Measurements from ENCODE around the gene PPP4R2.
A peak's percentile ranks its signal among the peaks of the same experiment; 100 is the strongest.

PPP4R2 gene

DNA sequence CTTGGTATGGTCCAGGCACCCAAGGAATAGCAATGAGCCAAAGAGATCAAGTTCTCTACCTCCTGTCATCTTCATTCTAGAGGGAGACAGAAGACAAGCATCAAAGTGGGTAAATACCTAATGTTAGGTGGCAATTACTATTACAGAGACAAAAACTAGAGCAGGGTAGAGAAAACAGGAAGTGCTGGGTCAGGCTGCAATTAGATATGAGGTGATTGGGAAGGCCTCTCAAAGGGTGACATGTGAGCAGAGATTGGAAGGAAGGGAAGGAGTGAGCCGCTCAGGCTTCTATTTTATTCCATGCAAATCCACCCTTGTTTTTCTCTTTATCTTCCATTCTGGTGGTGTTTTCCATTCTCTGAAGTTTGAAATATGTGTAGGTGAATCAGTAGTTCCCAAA is 102.3 kb downstream of the PPP4R2 start:
- Histone ChIP-seq H3K27ac (ENCODE audit: insufficient read depth in 1 of 2, low read depth in 1 of 2, low read length in 2 of 2, poor library complexity in 1 of 2, severe bottlenecking in 2 of 2) (no peak overlapping the region), H3K9me3 (ENCODE audit: control extremely low read depth in 1 of 5, control insufficient read depth in 4 of 5, insufficient read depth in 2 of 5, low read depth in 1 of 5, low read length in 4 of 5) (no peaks in the 10 kb centered on the region), H3K4me3 (ENCODE audit: control insufficient read depth in 1 of 7, extremely low read depth in 1 of 7, insufficient read depth in 4 of 7, low read depth in 2 of 7, low read length in 6 of 7) (no peak overlapping the region), H3K4me1 (ENCODE audit: control extremely low read depth in 1 of 4, control insufficient read depth in 4 of 4, insufficient read depth in 4 of 4, low read length in 3 of 4) (peaks cover 0 to 18% (median 14%) of the 10 kb centered on the region in 4 experiments), H3K27me3 (replicated peaks in 2 of 5; ENCODE audit: control insufficient read depth in 4 of 5, insufficient read depth in 5 of 5, low read length in 4 of 5) (no peaks in the 10 kb centered on the region), H3K36me3 (ENCODE audit: control insufficient read depth in 4 of 4, insufficient read depth in 4 of 4, low read length in 3 of 4) (no peaks in the 10 kb centered on the region)
- DNase-seq, result peak in 2 of 3 donors; percentile 49 to 60
- no CpG with 5 or more reads among the region's 1 CpG for WGBS (ENCODE audit: insufficient coverage)
- POLR2A ChIA-PET, result no interaction called here
- CTCF ChIA-PET, result interaction anchor here (1.6 kb wide), 2 partner anchors 12 to 335 kb away, joined by 3 to 4 read pairs; no protein-coding TSS in a partner anchor

DNA sequence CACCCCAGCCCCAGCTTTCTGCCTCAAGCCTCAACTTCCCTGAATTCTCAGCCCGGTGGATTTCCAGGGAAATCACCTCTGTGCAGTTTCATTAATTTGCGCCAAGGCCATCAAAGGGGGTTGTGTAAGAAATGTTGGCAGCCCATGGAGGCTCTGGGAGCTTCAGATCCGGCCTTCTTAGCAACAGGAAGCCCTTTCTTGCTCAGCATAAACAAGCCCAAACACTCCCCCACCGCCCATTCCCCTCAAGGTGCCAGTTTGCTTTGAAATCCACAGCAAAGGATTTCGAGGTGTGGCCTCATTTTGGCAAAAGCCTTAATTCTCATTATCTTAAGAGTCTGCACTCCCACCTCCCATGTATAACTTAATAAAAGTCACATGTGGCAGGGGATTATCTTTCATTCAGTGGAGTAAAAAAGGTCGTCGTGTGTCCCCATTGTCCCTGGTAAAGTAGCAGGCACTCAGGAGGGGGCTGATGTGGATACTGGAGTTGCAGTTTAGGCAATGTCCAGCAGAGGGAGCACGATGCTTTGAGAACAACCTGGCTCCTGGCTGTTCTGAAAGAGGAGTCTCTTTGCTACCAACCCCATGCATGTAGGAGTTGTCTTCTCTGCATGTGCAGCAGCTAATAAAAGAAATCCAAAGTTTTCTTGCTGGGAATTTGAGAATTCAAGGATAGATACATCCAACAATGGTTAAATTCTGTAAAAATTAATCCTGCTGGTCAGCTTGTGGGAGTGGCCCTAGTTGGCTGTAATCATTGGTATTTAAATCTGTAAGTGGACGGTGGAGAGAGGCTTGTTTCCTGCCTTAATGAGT is 104.3 kb downstream of the PPP4R2 start:
- H3K36me3 ChIP-seq (ENCODE audit: control insufficient read depth in 4 of 4, insufficient read depth in 4 of 4, low read length in 3 of 4), result no peaks in the 10 kb centered on the region
- H3K9me3 ChIP-seq (ENCODE audit: control extremely low read depth in 1 of 5, control insufficient read depth in 4 of 5, insufficient read depth in 2 of 5, low read depth in 1 of 5, low read length in 4 of 5), result no peaks in the 10 kb centered on the region
- ChIA-PET CTCF (interaction anchor here (0.7 to 2.6 kb wide), 14 partner anchors 8 to 407 kb away, joined by 3 to 9 read pairs (median 4); partner anchors contain the start of gene GXYLT2), POLR2A (no interaction called here)
- H3K27me3 ChIP-seq (replicated peaks in 2 of 5; ENCODE audit: control insufficient read depth in 4 of 5, insufficient read depth in 5 of 5, low read length in 4 of 5), result no peaks in the 10 kb centered on the region
- H3K27ac ChIP-seq (ENCODE audit: insufficient read depth in 1 of 2, low read depth in 1 of 2, low read length in 2 of 2, poor library complexity in 1 of 2, severe bottlenecking in 2 of 2), result no peak overlapping the region
- WGBS (ENCODE audit: insufficient coverage), result 37% methylated on average over 5 of the region's 9 CpGs
- H3K4me3 ChIP-seq (ENCODE audit: control insufficient read depth in 1 of 7, extremely low read depth in 1 of 7, insufficient read depth in 4 of 7, low read depth in 2 of 7, low read length in 6 of 7), result no peak overlapping the region
- H3K4me1 ChIP-seq (ENCODE audit: control extremely low read depth in 1 of 4, control insufficient read depth in 4 of 4, insufficient read depth in 4 of 4, low read length in 3 of 4), result peaks cover 0 to 4% (median 1%) of the 10 kb centered on the region in 4 experiments
- DNase-seq, result peak; percentile 66 to 87 (median 80)

DNA sequence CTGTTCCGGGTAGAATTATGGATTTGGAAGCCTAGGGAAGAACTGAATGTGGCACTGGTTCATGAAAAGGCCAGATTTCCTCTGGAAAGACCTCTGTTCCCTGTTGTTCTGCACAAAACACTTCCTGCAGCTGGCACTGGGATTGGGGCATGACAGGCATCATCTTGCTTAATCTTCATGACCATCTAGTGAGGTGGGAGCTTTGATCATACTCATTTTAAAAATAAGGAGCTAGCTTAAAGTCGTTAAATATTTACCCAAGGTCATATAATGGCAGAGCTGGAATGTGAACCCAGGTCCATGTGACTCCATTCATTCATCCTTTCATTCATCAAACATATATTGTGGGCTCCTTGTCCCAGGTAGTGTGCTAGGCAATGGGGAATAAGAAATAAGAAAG is 105.3 kb downstream of the PPP4R2 start:
- peaks cover 0 to 4% (median 1%) of the 10 kb centered on the region in 4 experiments for H3K4me1 ChIP-seq (ENCODE audit: control extremely low read depth in 1 of 4, control insufficient read depth in 4 of 4, insufficient read depth in 4 of 4, low read length in 3 of 4)
- no peaks in the 10 kb centered on the region for H3K36me3 ChIP-seq (ENCODE audit: control insufficient read depth in 4 of 4, insufficient read depth in 4 of 4, low read length in 3 of 4)
- 87% methylated on average over 2 of the region's 2 CpGs for WGBS (ENCODE audit: insufficient coverage)
- H3K4me3 ChIP-seq (ENCODE audit: control insufficient read depth in 1 of 7, extremely low read depth in 1 of 7, insufficient read depth in 4 of 7, low read depth in 2 of 7, low read length in 6 of 7), result no peak overlapping the region
- CTCF ChIA-PET, result interaction anchor here (0.7 to 2.6 kb wide), 13 partner anchors 9 to 406 kb away, joined by 3 to 9 read pairs (median 4); partner anchors contain the start of gene GXYLT2
- POLR2A ChIA-PET, result no interaction called here
- H3K27ac ChIP-seq (ENCODE audit: insufficient read depth in 1 of 2, low read depth in 1 of 2, low read length in 2 of 2, poor library complexity in 1 of 2, severe bottlenecking in 2 of 2), result no peak overlapping the region
- no peaks in the 10 kb centered on the region for H3K9me3 ChIP-seq (ENCODE audit: control extremely low read depth in 1 of 5, control insufficient read depth in 4 of 5, insufficient read depth in 2 of 5, low read depth in 1 of 5, low read length in 4 of 5)
- H3K27me3 ChIP-seq (replicated peaks in 2 of 5; ENCODE audit: control insufficient read depth in 4 of 5, insufficient read depth in 5 of 5, low read length in 4 of 5), result no peaks in the 10 kb centered on the region
- DNase-seq, result no peak

DNA sequence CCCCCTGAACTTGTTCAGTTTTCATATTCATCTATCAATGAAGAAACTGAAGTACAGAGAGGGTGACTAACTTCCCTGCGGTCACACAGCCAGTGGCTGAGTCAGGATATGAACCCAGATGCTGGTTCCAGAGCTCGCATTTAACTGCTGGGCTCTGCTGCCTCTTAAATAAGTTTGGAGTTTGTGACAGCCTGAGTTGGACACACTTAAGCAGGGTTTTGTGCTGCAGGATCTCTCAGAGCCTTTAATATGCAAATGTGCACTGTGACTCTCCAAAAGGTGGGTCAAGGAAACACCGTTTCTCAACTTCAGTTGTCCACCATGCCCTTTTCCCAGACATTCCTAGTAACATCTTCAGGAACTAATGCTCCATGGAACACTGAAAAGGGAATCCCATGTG is 110.6 kb downstream of the PPP4R2 start:
- H3K27me3 ChIP-seq (replicated peaks in 2 of 5; ENCODE audit: control insufficient read depth in 4 of 5, insufficient read depth in 5 of 5, low read length in 4 of 5), result peaks cover 0 to 3% (median 0%) of the 10 kb centered on the region in 5 experiments
- ChIA-PET CTCF (interaction anchor here (0.8 to 1.4 kb wide), 3 partner anchors 324 to 395 kb away, joined by 3 to 4 read pairs (median 3); no protein-coding TSS in a partner anchor), POLR2A (no interaction called here)
- no peak overlapping the region for H3K4me3 ChIP-seq (ENCODE audit: control insufficient read depth in 1 of 7, extremely low read depth in 1 of 7, insufficient read depth in 4 of 7, low read depth in 2 of 7, low read length in 6 of 7)
- H3K9me3 ChIP-seq (ENCODE audit: control extremely low read depth in 1 of 5, control insufficient read depth in 4 of 5, insufficient read depth in 2 of 5, low read depth in 1 of 5, low read length in 4 of 5), result no peaks in the 10 kb centered on the region
- DNase-seq, result no peak
- H3K27ac ChIP-seq (ENCODE audit: insufficient read depth in 1 of 2, low read depth in 1 of 2, low read length in 2 of 2, poor library complexity in 1 of 2, severe bottlenecking in 2 of 2), result no peak overlapping the region
- WGBS (ENCODE audit: insufficient coverage), result 100% methylated on average over 2 of the region's 3 CpGs
- H3K36me3 ChIP-seq (ENCODE audit: control insufficient read depth in 4 of 4, insufficient read depth in 4 of 4, low read length in 3 of 4), result no peaks in the 10 kb centered on the region
- H3K4me1 ChIP-seq (ENCODE audit: control extremely low read depth in 1 of 4, control insufficient read depth in 4 of 4, insufficient read depth in 4 of 4, low read length in 3 of 4), result no peaks in the 10 kb centered on the region

DNA sequence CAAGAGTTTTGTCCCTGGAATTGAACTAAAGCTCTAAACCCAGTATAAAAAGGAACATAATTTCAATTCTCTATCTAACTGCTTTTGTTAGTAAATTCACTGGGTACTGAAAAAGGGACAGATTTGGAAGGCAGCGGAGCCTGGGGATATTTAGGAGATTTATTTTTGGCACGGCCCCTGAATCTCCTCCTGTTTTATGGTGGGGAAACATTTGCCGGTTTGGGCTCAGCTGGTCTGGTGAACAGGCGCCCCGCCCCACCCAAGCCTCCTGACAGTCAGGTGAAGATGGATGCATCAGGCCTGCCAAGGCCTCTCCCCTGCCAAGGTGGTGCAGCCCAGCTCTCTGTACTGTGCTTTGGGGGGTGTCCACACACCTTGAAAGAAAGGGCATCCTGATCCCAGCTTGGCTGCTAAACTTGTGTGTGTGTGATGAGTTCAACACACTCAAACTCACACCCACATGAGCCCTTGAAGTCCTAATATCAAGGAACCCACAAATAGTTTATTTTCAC is 111.1 kb downstream of the PPP4R2 start:
- Histone ChIP-seq H3K27ac (ENCODE audit: insufficient read depth in 1 of 2, low read depth in 1 of 2, low read length in 2 of 2, poor library complexity in 1 of 2, severe bottlenecking in 2 of 2) (no peak overlapping the region), H3K36me3 (ENCODE audit: control insufficient read depth in 4 of 4, insufficient read depth in 4 of 4, low read length in 3 of 4) (no peaks in the 10 kb centered on the region), H3K4me1 (ENCODE audit: control extremely low read depth in 1 of 4, control insufficient read depth in 4 of 4, insufficient read depth in 4 of 4, low read length in 3 of 4) (no peaks in the 10 kb centered on the region), H3K9me3 (ENCODE audit: control extremely low read depth in 1 of 5, control insufficient read depth in 4 of 5, insufficient read depth in 2 of 5, low read depth in 1 of 5, low read length in 4 of 5) (no peaks in the 10 kb centered on the region), H3K4me3 (ENCODE audit: control insufficient read depth in 1 of 7, extremely low read depth in 1 of 7, insufficient read depth in 4 of 7, low read depth in 2 of 7, low read length in 6 of 7) (no peak overlapping the region), H3K27me3 (replicated peaks in 2 of 5; ENCODE audit: control insufficient read depth in 4 of 5, insufficient read depth in 5 of 5, low read length in 4 of 5) (peaks cover 0 to 3% (median 0%) of the 10 kb centered on the region in 5 experiments)
- CTCF ChIA-PET, result interaction anchor here (0.8 to 1.4 kb wide), 3 partner anchors 324 to 395 kb away, joined by 3 to 4 read pairs (median 3); no protein-coding TSS in a partner anchor
- 100% methylated on average over 2 of the region's 5 CpGs for WGBS (ENCODE audit: insufficient coverage)
- DNase-seq, result no peak
- POLR2A ChIA-PET, result no interaction called here

DNA sequence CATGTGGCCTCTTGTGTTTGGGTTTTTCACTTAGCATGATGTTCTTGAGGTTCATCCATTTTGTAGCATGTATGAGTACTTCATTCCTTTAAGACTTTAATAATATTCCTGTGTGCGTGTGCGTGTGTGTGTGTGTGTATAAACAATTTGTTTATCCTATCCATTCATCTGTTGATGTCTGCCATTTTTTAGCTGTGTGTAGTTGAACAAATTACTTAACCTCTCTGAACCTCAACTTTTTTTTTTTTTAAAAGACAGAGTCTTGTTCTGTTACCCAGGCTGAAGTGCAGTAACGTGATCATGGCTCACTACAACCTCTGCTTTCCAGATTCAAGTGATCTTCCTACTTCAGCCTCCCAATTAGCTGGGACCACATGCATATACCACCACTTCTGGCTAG is 112.1 kb downstream of the PPP4R2 start:
- no peaks in the 10 kb centered on the region for H3K36me3 ChIP-seq (ENCODE audit: control insufficient read depth in 4 of 4, insufficient read depth in 4 of 4, low read length in 3 of 4)
- H3K9me3 ChIP-seq (ENCODE audit: control extremely low read depth in 1 of 5, control insufficient read depth in 4 of 5, insufficient read depth in 2 of 5, low read depth in 1 of 5, low read length in 4 of 5), result no peaks in the 10 kb centered on the region
- H3K27me3 ChIP-seq (replicated peaks in 2 of 5; ENCODE audit: control insufficient read depth in 4 of 5, insufficient read depth in 5 of 5, low read length in 4 of 5), result peaks cover 0 to 3% (median 0%) of the 10 kb centered on the region in 5 experiments
- DNase-seq, result no peak
- H3K27ac ChIP-seq (ENCODE audit: insufficient read depth in 1 of 2, low read depth in 1 of 2, low read length in 2 of 2, poor library complexity in 1 of 2, severe bottlenecking in 2 of 2), result no peak overlapping the region
- H3K4me3 ChIP-seq (ENCODE audit: control insufficient read depth in 1 of 7, extremely low read depth in 1 of 7, insufficient read depth in 4 of 7, low read depth in 2 of 7, low read length in 6 of 7), result no peak overlapping the region
- 100% methylated on average over 1 of the region's 3 CpGs for WGBS (ENCODE audit: insufficient coverage)
- ChIA-PET POLR2A (no interaction called here), CTCF (interaction anchor here (0.8 to 1.4 kb wide), 4 partner anchors 9 to 394 kb away, joined by 3 to 4 read pairs (median 3); no protein-coding TSS in a partner anchor)
- no peaks in the 10 kb centered on the region for H3K4me1 ChIP-seq (ENCODE audit: control extremely low read depth in 1 of 4, control insufficient read depth in 4 of 4, insufficient read depth in 4 of 4, low read length in 3 of 4)

DNA sequence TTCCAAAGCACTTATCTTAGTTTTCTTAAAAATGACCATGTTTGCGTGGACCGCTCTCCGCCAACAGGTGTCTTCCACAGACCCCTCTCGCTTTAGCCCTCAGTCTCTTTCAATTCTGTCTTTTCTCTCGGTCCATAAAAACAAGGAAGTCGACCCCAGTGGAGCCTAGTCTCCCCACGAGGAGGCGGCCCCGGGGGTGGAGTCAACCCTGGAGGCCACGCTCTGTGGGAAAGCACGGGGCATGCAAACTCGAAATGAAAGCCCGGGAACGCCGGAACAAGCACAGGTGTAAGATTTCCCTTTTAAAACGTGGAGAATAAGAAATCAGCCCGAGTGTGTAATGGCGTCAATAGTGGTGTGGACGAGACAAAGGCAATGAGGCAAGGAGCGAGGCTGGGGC is 113.9 kb downstream of the PPP4R2 start:
- CTCF ChIA-PET, result interaction anchor here (1.2 kb wide), 1 partner anchor 9 kb away, joined by 3 read pairs; no protein-coding TSS in a partner anchor
- 94% methylated on average over 20 of the region's 20 CpGs for WGBS (ENCODE audit: insufficient coverage)
- no peaks in the 10 kb centered on the region for H3K36me3 ChIP-seq (ENCODE audit: control insufficient read depth in 4 of 4, insufficient read depth in 4 of 4, low read length in 3 of 4)

More for the DNA sequence above, 113.9 kb downstream of the PPP4R2 start:
- no peak overlapping the region for H3K4me3 ChIP-seq (ENCODE audit: control insufficient read depth in 1 of 7, extremely low read depth in 1 of 7, insufficient read depth in 4 of 7, low read depth in 2 of 7, low read length in 6 of 7)
- H3K9me3 ChIP-seq (ENCODE audit: control extremely low read depth in 1 of 5, control insufficient read depth in 4 of 5, insufficient read depth in 2 of 5, low read depth in 1 of 5, low read length in 4 of 5), result no peaks in the 10 kb centered on the region
- no peaks in the 10 kb centered on the region for H3K4me1 ChIP-seq (ENCODE audit: control extremely low read depth in 1 of 4, control insufficient read depth in 4 of 4, insufficient read depth in 4 of 4, low read length in 3 of 4)
- no peak overlapping the region for H3K27ac ChIP-seq (ENCODE audit: insufficient read depth in 1 of 2, low read depth in 1 of 2, low read length in 2 of 2, poor library complexity in 1 of 2, severe bottlenecking in 2 of 2)
- peaks cover 0 to 3% (median 0%) of the 10 kb centered on the region in 5 experiments for H3K27me3 ChIP-seq (replicated peaks in 2 of 5; ENCODE audit: control insufficient read depth in 4 of 5, insufficient read depth in 5 of 5, low read length in 4 of 5)
- no peak for DNase-seq
- POLR2A ChIA-PET, result no interaction called here

Data from common myeloid progenitor, CD34-positive (primary cell).